Stimulated activated memory B cell treated with anti-CD40 and anti-IgM and Interleukin-4, amounts not matched to agents 10 μg/mL and 1 μg/mL and 100 μg/mL, for 72 hours (primary cell): Measurements from ENCODE around the gene LGALSL.

Source experiments
- ATAC-seq: fragments of 150-1000 bp; cut with Tn5 transposase; 2 replicates; pipeline ENCODE4 v1.10.0; 2021
- H3K27ac Mint-ChIP-seq: one replicate; pipeline ENCODE4 v1.8.0; 2022; ENCODE audit warnings: mild to moderate bottlenecking, mixed read lengths
- H3K27me3 Mint-ChIP-seq: one replicate; pipeline ENCODE4 v1.8.0; 2022; ENCODE audit warnings: mixed read lengths
- H3K36me3 Mint-ChIP-seq: one replicate; pipeline ENCODE4 v1.8.0; 2022; ENCODE audit warnings: mixed read lengths
- H3K4me1 Mint-ChIP-seq: one replicate; pipeline ENCODE4 v1.8.0; 2022; ENCODE audit warnings: mixed read lengths
- H3K4me3 Mint-ChIP-seq: one replicate; pipeline ENCODE4 v1.8.0; 2022; ENCODE audit warnings: mild to moderate bottlenecking, moderate library complexity, mixed read lengths
- H3K9me3 Mint-ChIP-seq: one replicate; pipeline ENCODE4 v1.8.0; 2022; ENCODE audit warnings: mixed read lengths

LGALSL gene

GRCh38 chr2:64457524-64457923, 3.6 kb downstream of the LGALSL start:
- no peak for ATAC-seq
- no peak overlapping the region for H3K27ac Mint-ChIP-seq
- H3K4me1 Mint-ChIP-seq = peaks cover 15% of the 10 kb centered on the region
- H3K36me3 Mint-ChIP-seq = no peaks in the 10 kb centered on the region
- no peaks in the 10 kb centered on the region for H3K27me3 Mint-ChIP-seq
- no peak overlapping the region for H3K4me3 Mint-ChIP-seq
- H3K9me3 Mint-ChIP-seq = no peaks in the 10 kb centered on the region

GRCh38 chr2:64459575-64459974, 5.6 kb downstream of the LGALSL start:
- H3K36me3 Mint-ChIP-seq = no peaks in the 10 kb centered on the region
- H3K27ac Mint-ChIP-seq = no peak overlapping the region
- H3K4me3 Mint-ChIP-seq = no peak overlapping the region
- H3K27me3 Mint-ChIP-seq = no peaks in the 10 kb centered on the region
- H3K4me1 Mint-ChIP-seq = peaks cover 6% of the 10 kb centered on the region
- no peaks in the 10 kb centered on the region for H3K9me3 Mint-ChIP-seq
- ATAC-seq = no peak

- H3K36me3 Mint-ChIP-seq = no peaks in the 10 kb centered on the region
- no peaks in the 10 kb centered on the region for H3K27me3 Mint-ChIP-seq
- no peaks in the 10 kb centered on the region for H3K9me3 Mint-ChIP-seq
- ATAC-seq = no peak
- no peak overlapping the region for H3K4me3 Mint-ChIP-seq
- no peak overlapping the region for H3K27ac Mint-ChIP-seq
- H3K4me1 Mint-ChIP-seq = no peaks in the 10 kb centered on the region
These were observed 6.4 kb downstream of the LGALSL start for GRCh38 chr2:64460330-64460729.

GRCh38 chr2:64461271-64462058, 7.5 kb downstream of the LGALSL start:
- Mint-ChIP-seq H3K27me3 (no peaks in the 10 kb centered on the region), H3K4me3 (no peak overlapping the region), H3K9me3 (no peaks in the 10 kb centered on the region), H3K36me3 (no peaks in the 10 kb centered on the region), H3K4me1 (no peaks in the 10 kb centered on the region), H3K27ac (no peak overlapping the region)
- no peak for ATAC-seq

GRCh38 chr2:64462171-64462570, 8.2 kb downstream of the LGALSL start:
- no peak overlapping the region for H3K4me3 Mint-ChIP-seq
- no peak overlapping the region for H3K27ac Mint-ChIP-seq
- no peak for ATAC-seq
- no peaks in the 10 kb centered on the region for H3K9me3 Mint-ChIP-seq
- H3K27me3 Mint-ChIP-seq = no peaks in the 10 kb centered on the region
- H3K4me1 Mint-ChIP-seq = no peaks in the 10 kb centered on the region
- H3K36me3 Mint-ChIP-seq = no peaks in the 10 kb centered on the region

GRCh38 chr2:64462940-64463700, 9.2 kb downstream of the LGALSL start:
- H3K36me3 Mint-ChIP-seq = no peaks in the 10 kb centered on the region
- H3K4me1 Mint-ChIP-seq = no peaks in the 10 kb centered on the region
- ATAC-seq = no peak
- H3K9me3 Mint-ChIP-seq = no peaks in the 10 kb centered on the region
- no peak overlapping the region for H3K27ac Mint-ChIP-seq
- no peak overlapping the region for H3K4me3 Mint-ChIP-seq
- H3K27me3 Mint-ChIP-seq = no peaks in the 10 kb centered on the region

- ATAC-seq = no peak
- H3K9me3 Mint-ChIP-seq = no peaks in the 10 kb centered on the region
- no peaks in the 10 kb centered on the region for H3K4me1 Mint-ChIP-seq
- no peaks in the 10 kb centered on the region for H3K27me3 Mint-ChIP-seq
- H3K27ac Mint-ChIP-seq = no peak overlapping the region
- no peak overlapping the region for H3K4me3 Mint-ChIP-seq
- no peaks in the 10 kb centered on the region for H3K36me3 Mint-ChIP-seq
These were observed 9.8 kb downstream of the LGALSL start for GRCh38 chr2:64463781-64464180.

- H3K9me3 Mint-ChIP-seq = no peaks in the 10 kb centered on the region
- no peak overlapping the region for H3K27ac Mint-ChIP-seq
- no peaks in the 10 kb centered on the region for H3K36me3 Mint-ChIP-seq
- H3K4me1 Mint-ChIP-seq = no peaks in the 10 kb centered on the region
- H3K27me3 Mint-ChIP-seq = no peaks in the 10 kb centered on the region
- ATAC-seq = no peak
- no peak overlapping the region for H3K4me3 Mint-ChIP-seq
These were observed 12.6 kb downstream of the LGALSL start for GRCh38 chr2:64466478-64467085.

GRCh38 chr2:64467096-64467843, 13.3 kb downstream of the LGALSL start:
- H3K9me3 Mint-ChIP-seq = no peaks in the 10 kb centered on the region

GRCh38 chr2:64469261-64469660, 15.3 kb downstream of the LGALSL start:
- H3K36me3 Mint-ChIP-seq = no peaks in the 10 kb centered on the region
- no peaks in the 10 kb centered on the region for H3K9me3 Mint-ChIP-seq
- H3K4me3 Mint-ChIP-seq = no peak overlapping the region
- no peaks in the 10 kb centered on the region for H3K27me3 Mint-ChIP-seq
- ATAC-seq = no peak
- H3K27ac Mint-ChIP-seq = no peak overlapping the region
- H3K4me1 Mint-ChIP-seq = peaks cover 10% of the 10 kb centered on the region

More at GRCh38 chr2:64467096-64467843, 13.3 kb downstream of the LGALSL start:
- no peak overlapping the region for H3K4me3 Mint-ChIP-seq
- ATAC-seq = no peak
- no peaks in the 10 kb centered on the region for H3K4me1 Mint-ChIP-seq
- no peaks in the 10 kb centered on the region for H3K36me3 Mint-ChIP-seq
- H3K27me3 Mint-ChIP-seq = no peaks in the 10 kb centered on the region
- no peak overlapping the region for H3K27ac Mint-ChIP-seq

- H3K36me3 Mint-ChIP-seq = no peaks in the 10 kb centered on the region
- ATAC-seq = no peak
These were observed 16.1 kb downstream of the LGALSL start for GRCh38 chr2:64470071-64470470.

GRCh38 chr2:64470766-64471295, 16.9 kb downstream of the LGALSL start:
- no peak overlapping the region for H3K4me3 Mint-ChIP-seq
- ATAC-seq = no peak
- no peaks in the 10 kb centered on the region for H3K36me3 Mint-ChIP-seq
- H3K4me1 Mint-ChIP-seq = peaks cover 16% of the 10 kb centered on the region
- no peaks in the 10 kb centered on the region for H3K9me3 Mint-ChIP-seq
- H3K27me3 Mint-ChIP-seq = no peaks in the 10 kb centered on the region
- H3K27ac Mint-ChIP-seq = no peak overlapping the region

More at GRCh38 chr2:64470071-64470470, 16.1 kb downstream of the LGALSL start:
- no peaks in the 10 kb centered on the region for H3K27me3 Mint-ChIP-seq
- H3K9me3 Mint-ChIP-seq = no peaks in the 10 kb centered on the region
- H3K27ac Mint-ChIP-seq = no peak overlapping the region
- peaks cover 16% of the 10 kb centered on the region for H3K4me1 Mint-ChIP-seq
- no peak overlapping the region for H3K4me3 Mint-ChIP-seq

GRCh38 chr2:64471600-64471999, 17.6 kb downstream of the LGALSL start:
- no peaks in the 10 kb centered on the region for H3K36me3 Mint-ChIP-seq
- peaks cover 16% of the 10 kb centered on the region for H3K4me1 Mint-ChIP-seq
- no peak overlapping the region for H3K4me3 Mint-ChIP-seq
- H3K27ac Mint-ChIP-seq = no peak overlapping the region
- ATAC-seq = no peak
- H3K27me3 Mint-ChIP-seq = no peaks in the 10 kb centered on the region
- no peaks in the 10 kb centered on the region for H3K9me3 Mint-ChIP-seq

- Mint-ChIP-seq H3K27ac (peak overlapping the region; percentile 42), H3K4me3 (no peak overlapping the region), H3K9me3 (no peaks in the 10 kb centered on the region), H3K27me3 (no peaks in the 10 kb centered on the region), H3K36me3 (no peaks in the 10 kb centered on the region), H3K4me1 (peaks cover 16% of the 10 kb centered on the region)
- ATAC-seq = no peak
These were observed 18.9 kb downstream of the LGALSL start for GRCh38 chr2:64472881-64473280.

- ATAC-seq = peak; percentile 85
- H3K4me1 Mint-ChIP-seq = peaks cover 16% of the 10 kb centered on the region
- H3K27ac Mint-ChIP-seq = peak overlapping the region; percentile 42
- H3K9me3 Mint-ChIP-seq = no peaks in the 10 kb centered on the region
- H3K4me3 Mint-ChIP-seq = no peak overlapping the region
- no peaks in the 10 kb centered on the region for H3K36me3 Mint-ChIP-seq
- no peaks in the 10 kb centered on the region for H3K27me3 Mint-ChIP-seq
These were observed 20.2 kb downstream of the LGALSL start for GRCh38 chr2:64474121-64474571.
